BJ (cell line): Measurements from ENCODE around the gene PRR20E. TPM values are rescaled to one million over a fixed set of nuclear protein-coding genes. Genes with fewer than 3 reads are reported as not detected.
"Not testable (repeated sequence)": the region's sequence is repeated elsewhere in the genome, so short reads cannot be mapped to it uniquely, and the experiment has no call there.

Source experiments
- CTCF ChIA-PET: fragments of 350-600 bp; formaldehyde crosslinking; extraction: SDS; loops from one replicate; lab custom pipeline; 2021; ENCODE audit warnings: antibody characterized with exemption, inconsistent platforms; lab: Yijun Ruan, JAX
- POLR2A ChIA-PET: fragments of 300-600 bp; sonication (Branson Sonifier 250); formaldehyde crosslinking; extraction: SDS; loops from one replicate; lab custom pipeline; 2021; ENCODE audit warnings: antibody characterized with exemption; lab: Charles Lee
- DNase-seq: peaks from one replicate; pipeline ENCODE4 v3.0.0-alpha.2; 2011; ENCODE audit warnings: low read depth
- H3K27me3 ChIP-seq: 2 replicates; pipeline ENCODE4 v1.6.0; 2011; ENCODE audit warnings: low read length; ENCODE audit not compliant: control insufficient read depth, insufficient read depth
- H3K36me3 ChIP-seq: 2 replicates; pipeline ENCODE4 v1.5.1; 2011; ENCODE audit warnings: low read length; ENCODE audit not compliant: control insufficient read depth, insufficient read depth
- H3K4me3 ChIP-seq: 2 replicates; pipeline ENCODE4 v1.5.1; 2011; ENCODE audit warnings: low read depth, mild to moderate bottlenecking, control low read depth, low read length
- CTCF ChIP-seq: IDR thresholded peaks from 2 replicates; pipeline ENCODE4 v1.5.1; 2011; ENCODE audit warnings: low read depth, mild to moderate bottlenecking, control low read depth, inconsistent platforms, low read length, moderate library complexity; ENCODE audit not compliant: insufficient read depth
- polyA minus RNA-seq: library from RNA; depleted of rRNA, polyadenylated mRNA; stranded (reverse); fragments of >200 nt; gene quantifications from 2 replicates; pipeline ENCODE4 v1.2.3, GENCODE V29; 2011; rRNA and poly(A)+ RNA removed
- polyA plus RNA-seq: library from polyadenylated mRNA; depleted of rRNA; stranded (reverse); fragments of >200 nt; gene quantifications from 2 replicates; pipeline ENCODE4 v1.2.3, GENCODE V29; 2011; rRNA removed

The PRR20E gene
- polyA plus RNA-seq: not detected in 2 replicates
- polyA minus RNA-seq: not detected in 2 replicates

GRCh38 chr13:57166897-57167296 lies at the start of gene PRR20E:
Gene PRR20E, plus strand, starts transcription at chr13:57167197. Its CDS starts 387 bp downstream, at chr13:57167584.
- H3K27me3 ChIP-seq, POLR2A ChIA-PET, H3K4me3 ChIP-seq, CTCF ChIA-PET, DNase-seq, H3K36me3 ChIP-seq: not testable (repeated sequence)

GRCh38 chr13:57123681-57124080 lies 43.3 kb upstream of the PRR20E start:
- Histone ChIP-seq H3K27me3 (no peaks in the 10 kb centered on the region), H3K4me3 (no peak overlapping the region), H3K36me3 (no peaks in the 10 kb centered on the region)
- ChIA-PET POLR2A (no interaction called here), CTCF (no interaction called here)
- DNase-seq: no peak
- TF ChIP-seq CTCF: no peak

- DNase-seq: no peak
- H3K4me3 ChIP-seq: no peak overlapping the region
- ChIA-PET POLR2A (no interaction called here), CTCF (no interaction called here)
- no peak for TF ChIP-seq CTCF
- no peaks in the 10 kb centered on the region for H3K36me3 ChIP-seq
- H3K27me3 ChIP-seq: no peaks in the 10 kb centered on the region
Observed at GRCh38 chr13:57128909-57129308, 38.1 kb upstream of the PRR20E start.

- CTCF ChIA-PET: no interaction called here
- POLR2A ChIA-PET: no interaction called here
- Histone ChIP-seq H3K36me3 (no peaks in the 10 kb centered on the region), H3K4me3 (no peak overlapping the region), H3K27me3 (no peaks in the 10 kb centered on the region)
- DNase-seq: no peak
- no peak for TF ChIP-seq CTCF
Observed at GRCh38 chr13:57136093-57136492, 30.9 kb upstream of the PRR20E start.

- H3K27me3 ChIP-seq: no peaks in the 10 kb centered on the region
- no peak for TF ChIP-seq CTCF
- ChIA-PET POLR2A (no interaction called here), CTCF (interaction anchor here (0.6 kb wide), 1 partner anchor 775 kb away, joined by 3 read pairs; no protein-coding TSS in a partner anchor)
- H3K36me3 ChIP-seq: no peaks in the 10 kb centered on the region
- H3K4me3 ChIP-seq: no peak overlapping the region
- no peak for DNase-seq
Observed at GRCh38 chr13:57137585-57137984, 29.4 kb upstream of the PRR20E start.

- H3K4me3 ChIP-seq: no peak overlapping the region
- no peaks in the 10 kb centered on the region for H3K36me3 ChIP-seq
- CTCF ChIA-PET: no interaction called here
- POLR2A ChIA-PET: no interaction called here
- no peaks in the 10 kb centered on the region for H3K27me3 ChIP-seq
- no peak for TF ChIP-seq CTCF
- no peak for DNase-seq
Observed at GRCh38 chr13:57138988-57139387, 28.0 kb upstream of the PRR20E start.

GRCh38 chr13:57139781-57140180 lies 27.2 kb upstream of the PRR20E start:
- CTCF ChIA-PET, DNase-seq, H3K36me3 ChIP-seq, H3K27me3 ChIP-seq, POLR2A ChIA-PET, H3K4me3 ChIP-seq: not testable (repeated sequence)

GRCh38 chr13:57140235-57140968 lies 26.6 kb upstream of the PRR20E start, which contains the start of gene PRR20A:
Gene PRR20A, plus strand, starts transcription at chr13:57140918. Its CDS starts 387 bp downstream, at chr13:57141305.
- CTCF ChIA-PET, DNase-seq, H3K27me3 ChIP-seq, H3K4me3 ChIP-seq, H3K36me3 ChIP-seq, POLR2A ChIA-PET: not testable (repeated sequence)
